ENCODE results near the gene DNAH8.

Gene DNAH8

GRCh38 chr6:38801305-38801704 lies 86.2 kb downstream of the DNAH8 start:
- Histone ChIP-seq H3F3A (ENCODE audit: insufficient read depth) (no peaks in the 10 kb centered on the region), H3K9me2 (replicated peaks; ENCODE audit: insufficient read depth, low read length) (no peaks in the 10 kb centered on the region), H3K9ac (ENCODE audit: low read length) (no peak overlapping the region), H4K20me1 (ENCODE audit: low read depth, low read length) (no peaks in the 10 kb centered on the region), H3K79me2 (ENCODE audit: insufficient read depth, low read length) (no peaks in the 10 kb centered on the region), H3K27ac (ENCODE audit: low read depth, low read length) (no peak overlapping the region), H3K36me3 (ENCODE audit: low read length) (no peaks in the 10 kb centered on the region), H3K4me3 (ENCODE audit: insufficient read depth, low read length, poor library complexity, severe bottlenecking) (no peak overlapping the region), H3K9me3 (ENCODE audit: insufficient read depth, low read length) (no peaks in the 10 kb centered on the region), H2AFZ (ENCODE audit: low read depth, low read length, severe bottlenecking) (no peak overlapping the region), H3K27me3 (ENCODE audit: low read length) (no peaks in the 10 kb centered on the region), H3K4me2 (ENCODE audit: low read depth, low read length, poor library complexity, severe bottlenecking) (no peak overlapping the region)
- TF ChIP-seq CTCF (IDR thresholded peaks at IDR 0.05; ENCODE audit: insufficient read depth, low read length, poor library complexity, severe bottlenecking) (no peak), EZH2phosphoT487 (conservative IDR thresholded peaks at IDR 0.05; ENCODE audit: low read length) (no peak)

- H4K20me1 ChIP-seq (ENCODE audit: low read depth, low read length), result no peaks in the 10 kb centered on the region
- H3K9me3 ChIP-seq (ENCODE audit: insufficient read depth, low read length), result no peaks in the 10 kb centered on the region
- H3K4me2 ChIP-seq (ENCODE audit: low read depth, low read length, poor library complexity, severe bottlenecking), result no peak overlapping the region
- no peaks in the 10 kb centered on the region for H3K9me2 ChIP-seq (replicated peaks; ENCODE audit: insufficient read depth, low read length)
- no peaks in the 10 kb centered on the region for H3K79me2 ChIP-seq (ENCODE audit: insufficient read depth, low read length)
- no peaks in the 10 kb centered on the region for H3F3A ChIP-seq (ENCODE audit: insufficient read depth)
- H3K4me3 ChIP-seq (ENCODE audit: insufficient read depth, low read length, poor library complexity, severe bottlenecking), result no peak overlapping the region
- no peak for TF ChIP-seq EZH2phosphoT487 (conservative IDR thresholded peaks at IDR 0.05; ENCODE audit: low read length)
- no peak for TF ChIP-seq CTCF (IDR thresholded peaks at IDR 0.05; ENCODE audit: insufficient read depth, low read length, poor library complexity, severe bottlenecking)
- no peak overlapping the region for H3K27ac ChIP-seq (ENCODE audit: low read depth, low read length)
- no peaks in the 10 kb centered on the region for H3K27me3 ChIP-seq (ENCODE audit: low read length)
- no peaks in the 10 kb centered on the region for H3K36me3 ChIP-seq (ENCODE audit: low read length)
- no peak overlapping the region for H3K9ac ChIP-seq (ENCODE audit: low read length)
- H2AFZ ChIP-seq (ENCODE audit: low read depth, low read length, severe bottlenecking), result no peak overlapping the region
Observed at GRCh38 chr6:38802497-38802896, 87.4 kb downstream of the DNAH8 start.

- Histone ChIP-seq H3K9me3 (ENCODE audit: insufficient read depth, low read length) (no peaks in the 10 kb centered on the region), H3K27me3 (ENCODE audit: low read length) (no peaks in the 10 kb centered on the region), H3K4me2 (ENCODE audit: low read depth, low read length, poor library complexity, severe bottlenecking) (no peak overlapping the region), H3K36me3 (ENCODE audit: low read length) (no peaks in the 10 kb centered on the region), H3K79me2 (ENCODE audit: insufficient read depth, low read length) (no peaks in the 10 kb centered on the region), H4K20me1 (ENCODE audit: low read depth, low read length) (no peaks in the 10 kb centered on the region), H3F3A (ENCODE audit: insufficient read depth) (no peaks in the 10 kb centered on the region), H2AFZ (ENCODE audit: low read depth, low read length, severe bottlenecking) (no peak overlapping the region), H3K9ac (ENCODE audit: low read length) (no peak overlapping the region), H3K9me2 (replicated peaks; ENCODE audit: insufficient read depth, low read length) (no peaks in the 10 kb centered on the region), H3K27ac (ENCODE audit: low read depth, low read length) (no peak overlapping the region), H3K4me3 (ENCODE audit: insufficient read depth, low read length, poor library complexity, severe bottlenecking) (no peak overlapping the region)
- TF ChIP-seq CTCF (IDR thresholded peaks at IDR 0.05; ENCODE audit: insufficient read depth, low read length, poor library complexity, severe bottlenecking) (no peak), EZH2phosphoT487 (conservative IDR thresholded peaks at IDR 0.05; ENCODE audit: low read length) (no peak)
Observed at GRCh38 chr6:38803129-38803528, 88.0 kb downstream of the DNAH8 start.

Data from SU-DHL-6 (cell line).